OCI-M1 (cell line): ENCODE results near the gene CATSPER4.

ENCODE experiments used
- DNase-seq: peaks from one replicate; lab custom pipeline; 2025; lab: John Stamatoyannopoulos, UW

CATSPER4 gene

DNA sequence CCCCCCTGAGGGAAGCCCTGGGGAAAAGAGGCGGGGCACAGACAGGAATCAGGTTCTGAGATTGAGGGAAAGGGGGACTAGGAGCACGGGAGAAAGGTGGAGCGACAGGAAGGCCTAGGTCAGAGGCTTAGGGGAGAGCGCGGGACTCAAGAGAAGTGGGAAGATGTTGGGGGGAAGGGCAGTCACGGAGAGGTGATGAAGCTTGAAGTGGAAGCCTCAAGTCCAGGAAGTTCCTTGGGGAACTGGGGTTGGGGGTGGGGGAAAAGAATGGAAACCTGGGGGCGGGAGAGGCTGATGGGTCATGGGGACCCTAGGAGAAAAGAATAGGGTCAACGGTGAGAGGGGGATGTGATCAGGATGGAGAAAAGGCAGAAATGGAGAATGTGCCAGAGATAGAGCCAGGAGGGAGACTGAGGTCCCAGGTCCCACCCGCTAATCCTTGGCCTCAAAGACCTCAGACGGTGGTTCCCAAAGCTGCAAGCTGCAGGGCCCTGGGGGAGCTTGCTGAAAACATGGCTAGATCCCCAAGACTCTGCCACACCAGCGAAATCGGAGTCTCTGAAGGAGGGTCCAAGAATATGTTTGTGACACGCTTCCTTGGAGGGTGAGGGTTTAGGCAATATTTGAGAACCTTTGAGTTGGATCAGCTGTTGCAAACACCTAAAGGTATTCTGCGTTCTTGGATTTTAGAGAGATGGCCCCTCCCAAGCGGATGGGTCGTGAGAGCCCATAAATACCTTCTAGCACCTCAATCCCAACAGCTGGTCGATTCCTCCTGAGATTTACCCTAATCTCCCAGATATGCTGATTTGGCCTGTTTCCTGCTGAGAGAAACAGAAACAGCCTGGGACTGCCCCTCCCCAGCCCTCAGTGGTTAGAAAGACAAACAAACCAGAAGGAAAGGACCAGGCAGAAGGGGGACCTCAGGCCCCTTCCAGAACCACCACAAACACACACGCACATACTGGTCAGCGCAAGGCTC, 25.2 kb upstream of the CATSPER4 start:
- no peak for DNase-seq

DNA sequence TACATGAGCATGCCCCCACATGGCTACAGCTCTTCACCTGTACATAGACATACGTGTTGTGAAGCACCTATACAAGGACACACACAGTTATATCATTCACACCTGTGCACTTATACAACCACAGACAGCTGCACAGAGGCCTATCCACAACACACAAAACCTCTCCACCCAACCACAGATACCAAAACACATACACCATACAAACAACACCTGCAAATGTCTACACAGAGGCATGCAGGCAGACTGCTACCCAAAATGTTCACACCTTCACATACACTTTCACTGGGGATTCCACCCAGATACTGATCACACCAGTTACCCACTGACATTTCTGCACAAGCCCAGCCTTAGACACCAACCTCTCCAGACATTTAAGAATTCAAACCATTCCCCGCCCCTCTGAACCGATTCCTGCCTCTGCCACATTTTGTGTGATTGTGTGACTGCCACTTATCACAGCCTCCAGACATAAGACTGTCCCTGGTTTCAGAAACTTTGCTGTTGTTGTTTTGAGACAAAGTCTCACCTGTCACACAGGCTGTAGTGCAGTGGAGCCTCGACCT, 23.6 kb upstream of the CATSPER4 start:
- no peak for DNase-seq

DNA sequence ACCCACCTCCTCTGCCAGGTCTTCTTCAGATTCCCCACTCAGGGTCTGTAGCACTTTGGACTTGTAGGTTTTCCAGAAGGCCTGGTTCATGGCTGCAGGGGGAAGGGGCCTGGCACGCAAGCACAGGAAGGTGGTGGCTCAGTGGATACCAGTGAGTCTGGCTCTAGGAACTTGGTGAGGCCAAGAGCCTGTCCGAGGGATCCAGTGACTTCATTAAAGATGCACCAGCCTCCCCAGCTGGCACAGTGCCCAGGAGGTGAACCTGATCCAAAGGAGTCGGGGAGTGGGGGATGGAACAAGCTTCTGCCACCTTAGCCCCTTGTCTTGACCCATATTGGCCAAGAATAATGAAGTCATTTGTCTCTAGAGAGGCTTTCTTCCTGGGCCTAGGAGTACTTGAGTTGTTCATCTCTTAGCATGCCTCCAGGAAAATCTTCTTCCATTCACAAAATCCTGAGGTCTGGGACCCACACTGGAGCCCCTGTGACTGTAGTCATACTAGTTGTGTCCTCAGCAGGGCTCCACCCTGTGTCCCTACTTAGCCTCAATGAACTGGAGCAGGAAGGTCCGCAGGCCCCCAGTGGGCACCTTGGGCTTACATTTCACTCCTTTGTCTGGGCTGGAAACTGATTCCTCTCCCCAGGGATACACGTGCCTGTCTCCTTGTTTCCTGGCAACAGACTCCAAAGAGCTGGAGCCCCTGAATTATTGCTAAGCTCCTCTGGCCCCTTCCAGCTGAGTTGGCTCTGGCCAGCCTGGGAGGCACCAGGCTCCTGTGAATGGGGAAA, 21.8 kb upstream of the CATSPER4 start, which contains the start of gene C1orf232:
Gene C1orf232, minus strand, starts transcription at position 554 of the 788 bp plus-strand sequence. Its CDS starts 464 bp downstream, at position 90.
- no peak for DNase-seq

DNA sequence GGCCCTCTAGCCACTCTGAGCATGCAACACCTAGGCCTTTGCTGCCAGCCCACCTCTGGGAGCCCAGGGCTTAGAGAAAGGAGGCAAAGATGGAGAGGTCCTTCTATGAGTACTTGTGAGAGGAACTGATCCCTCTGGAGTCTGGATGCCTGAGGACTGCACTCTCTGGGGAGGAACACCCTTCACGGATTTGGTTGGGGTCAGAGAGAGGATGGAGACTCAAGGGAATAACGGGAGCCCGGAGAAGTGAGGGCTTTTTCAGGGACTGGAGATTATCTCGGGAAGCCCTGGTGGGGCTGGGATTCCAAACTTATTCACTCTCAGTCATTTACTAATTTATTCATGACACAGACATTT, 21.2 kb upstream of the CATSPER4 start:
- no peak for DNase-seq

DNA sequence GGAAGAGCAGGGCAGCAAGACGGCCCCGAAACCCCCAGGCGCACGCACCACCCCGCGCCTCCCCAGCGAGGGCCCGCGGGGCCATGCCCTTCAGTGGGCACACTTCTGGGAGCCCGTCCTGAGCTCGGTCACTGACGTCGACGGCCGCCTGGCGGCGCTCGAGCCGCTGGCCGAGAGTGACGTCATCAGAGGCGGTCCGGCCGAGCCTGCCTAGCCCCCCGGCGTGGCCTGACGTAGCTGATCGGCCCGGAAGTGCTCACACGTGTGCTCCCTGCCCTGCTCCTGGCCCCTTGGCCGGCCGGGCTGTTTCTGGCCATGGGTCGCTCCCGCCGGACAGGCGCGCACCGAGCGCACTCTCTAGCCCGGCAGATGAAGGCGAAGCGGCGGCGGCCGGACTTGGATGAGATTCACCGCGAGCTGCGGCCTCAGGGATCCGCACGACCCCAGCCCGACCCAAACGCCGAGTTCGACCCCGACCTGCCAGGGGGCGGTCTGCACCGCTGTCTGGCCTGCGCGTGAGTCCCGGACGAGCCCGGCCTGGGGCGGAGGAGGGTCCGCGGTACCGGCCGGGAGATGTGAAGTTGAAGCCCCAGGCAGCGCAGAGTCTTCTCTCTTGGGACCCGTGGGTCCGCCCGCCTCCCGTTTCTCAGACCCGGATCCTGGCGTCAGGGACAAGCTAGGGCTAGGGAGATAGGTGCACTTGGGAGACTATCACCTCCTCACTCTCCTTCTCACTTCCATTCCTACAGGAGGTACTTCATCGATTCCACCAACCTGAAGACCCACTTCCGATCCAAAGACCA, 20.5 kb upstream of the CATSPER4 start, which contains the start of gene ZNF593:
Gene ZNF593, plus strand, starts transcription at position 240 of the 803 bp plus-strand sequence. Its CDS starts 76 bp downstream, at position 316.
- DNase-seq: peak; percentile 96

DNA sequence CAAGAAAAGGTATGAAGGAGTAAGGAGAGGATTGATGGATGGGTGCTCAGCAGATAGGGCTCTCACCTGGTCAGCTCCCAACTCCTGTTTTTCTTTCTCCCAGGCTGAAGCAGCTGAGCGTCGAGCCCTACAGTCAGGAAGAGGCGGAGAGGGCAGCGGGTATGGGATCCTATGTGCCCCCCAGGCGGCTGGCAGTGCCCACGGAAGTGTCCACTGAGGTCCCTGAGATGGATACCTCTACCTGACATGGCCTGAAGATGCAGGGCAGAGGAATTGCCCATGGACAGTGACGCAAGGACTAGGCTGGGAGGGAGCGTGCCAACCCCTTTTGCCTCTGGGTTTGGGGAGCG, 20.0 kb upstream of the CATSPER4 start:
- no peak for DNase-seq

DNA sequence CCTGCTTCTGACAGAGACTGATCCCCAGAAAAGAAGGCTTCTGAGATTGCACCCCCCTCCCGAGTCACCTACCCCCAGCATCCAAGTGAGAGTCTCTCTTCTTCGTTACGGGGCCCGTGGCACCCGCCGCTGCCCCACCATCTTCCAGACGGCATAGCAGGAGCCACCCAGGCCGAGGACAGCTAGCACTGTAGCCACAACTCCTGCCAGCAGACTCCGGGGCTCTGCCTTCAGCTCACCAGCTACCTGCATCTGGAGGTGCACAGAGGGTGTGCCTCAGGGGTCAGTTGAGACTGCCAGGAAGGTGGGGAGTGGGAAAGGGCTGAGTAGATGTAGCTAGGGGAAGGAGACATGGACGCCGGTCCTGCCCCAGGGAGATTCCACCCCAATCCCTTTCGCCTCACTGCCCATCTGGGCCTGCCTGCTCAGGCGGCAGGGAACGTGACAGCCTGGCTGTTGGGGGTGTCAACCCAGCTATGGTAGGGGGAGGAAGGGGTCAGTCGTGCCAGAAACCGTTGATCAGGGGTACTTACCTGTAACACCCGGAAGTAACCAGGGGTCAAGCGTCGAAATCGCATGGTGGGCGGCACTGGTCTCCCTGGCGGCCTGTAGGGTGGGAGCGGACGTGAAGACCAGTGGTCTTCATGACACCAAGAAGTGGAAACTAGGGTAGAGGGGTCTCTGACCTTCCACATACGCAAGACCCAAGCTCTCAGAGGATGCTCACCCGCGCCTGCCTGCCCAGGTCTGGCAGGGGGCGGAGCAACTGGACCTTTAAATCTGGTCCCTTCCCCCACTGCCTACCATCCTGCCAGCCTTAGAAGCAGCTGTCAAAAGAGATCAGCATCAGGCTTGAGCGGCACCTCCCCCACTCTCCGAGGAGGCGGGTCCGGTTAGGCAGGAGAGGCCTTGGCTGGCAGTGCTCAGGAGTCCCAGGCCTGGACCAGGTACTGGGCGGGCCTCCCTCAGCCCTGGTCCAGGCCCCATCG, 19.0 kb upstream of the CATSPER4 start, which contains the start of gene ZNF593OS:
Gene ZNF593OS, minus strand, starts transcription at position 749 of the 989 bp plus-strand sequence. Its CDS starts 171 bp downstream, at position 578.
- no peak for DNase-seq

DNA sequence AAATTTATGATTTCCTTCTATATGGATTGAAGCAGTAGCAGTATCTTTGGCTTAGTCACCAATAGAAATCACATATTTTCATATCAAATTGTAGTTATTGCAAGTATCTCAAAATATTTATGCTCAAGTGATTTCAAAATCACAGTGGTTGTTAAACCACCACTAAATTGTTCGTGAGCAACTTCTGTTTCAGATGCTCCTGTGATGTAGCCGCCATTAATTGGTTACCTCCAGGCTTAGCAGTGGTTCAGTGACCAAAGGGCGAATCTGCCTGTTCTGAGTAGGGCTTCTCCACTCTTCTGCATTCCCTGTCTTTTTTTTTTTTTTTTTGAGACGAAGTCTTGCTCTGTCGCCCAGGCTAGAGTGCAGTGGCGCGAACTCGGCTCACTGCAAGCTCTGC, 15.1 kb upstream of the CATSPER4 start:
- DNase-seq: no peak

DNA sequence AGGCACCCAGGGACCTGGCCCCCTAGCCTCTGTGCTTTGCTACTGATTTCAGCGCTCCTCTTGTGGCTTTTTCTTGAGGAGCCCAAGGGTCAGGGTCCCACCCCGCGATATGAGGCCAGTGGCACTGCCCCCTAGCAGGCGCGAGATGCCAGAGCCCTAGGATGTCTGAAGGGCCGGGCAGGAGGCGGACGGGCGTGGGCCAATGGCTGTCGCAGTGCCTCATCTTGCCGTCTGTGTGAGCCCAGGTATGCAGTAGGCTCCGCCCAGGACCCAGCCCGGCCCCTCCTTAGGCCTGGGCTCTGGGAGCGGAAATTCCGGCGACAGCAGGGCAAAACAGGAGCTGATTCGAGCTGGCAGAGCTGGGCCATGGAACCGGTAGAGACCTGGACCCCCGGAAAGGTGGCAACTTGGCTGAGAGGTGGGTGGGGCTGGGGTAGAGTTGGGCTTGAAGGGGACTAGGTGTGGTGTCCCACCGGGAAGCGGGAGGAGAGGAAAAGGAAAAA, 13.2 kb upstream of the CATSPER4 start, which contains the start of gene CNKSR1:
Gene CNKSR1, plus strand, starts transcription at position 310 of the 503 bp plus-strand sequence. Its CDS starts 57 bp downstream, at position 367.
- no peak for DNase-seq

DNA sequence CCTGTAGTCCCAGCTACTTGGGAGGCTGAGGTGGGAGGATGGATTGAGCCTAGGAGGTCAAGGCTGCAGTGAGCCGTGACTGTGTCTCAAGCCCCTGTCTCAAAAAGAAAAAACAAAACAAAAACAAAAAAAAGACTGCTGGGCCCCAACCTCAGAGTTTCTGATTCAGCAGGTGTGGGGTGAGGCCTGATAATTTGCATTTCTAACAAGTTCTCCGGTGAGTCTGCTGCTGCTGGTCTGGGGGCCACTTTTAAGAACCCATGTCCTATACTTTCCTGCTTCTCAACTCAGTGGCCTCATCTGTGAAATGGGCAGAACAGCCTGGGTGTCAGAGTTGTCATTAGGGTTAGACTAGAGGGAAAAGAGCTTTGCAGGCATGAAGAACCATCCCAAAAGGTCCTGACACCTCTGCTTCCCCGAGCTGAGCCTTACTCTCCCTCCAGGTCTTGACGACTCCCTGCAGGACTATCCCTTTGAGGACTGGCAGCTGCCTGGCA, 10.3 kb upstream of the CATSPER4 start:
- no peak for DNase-seq

DNA sequence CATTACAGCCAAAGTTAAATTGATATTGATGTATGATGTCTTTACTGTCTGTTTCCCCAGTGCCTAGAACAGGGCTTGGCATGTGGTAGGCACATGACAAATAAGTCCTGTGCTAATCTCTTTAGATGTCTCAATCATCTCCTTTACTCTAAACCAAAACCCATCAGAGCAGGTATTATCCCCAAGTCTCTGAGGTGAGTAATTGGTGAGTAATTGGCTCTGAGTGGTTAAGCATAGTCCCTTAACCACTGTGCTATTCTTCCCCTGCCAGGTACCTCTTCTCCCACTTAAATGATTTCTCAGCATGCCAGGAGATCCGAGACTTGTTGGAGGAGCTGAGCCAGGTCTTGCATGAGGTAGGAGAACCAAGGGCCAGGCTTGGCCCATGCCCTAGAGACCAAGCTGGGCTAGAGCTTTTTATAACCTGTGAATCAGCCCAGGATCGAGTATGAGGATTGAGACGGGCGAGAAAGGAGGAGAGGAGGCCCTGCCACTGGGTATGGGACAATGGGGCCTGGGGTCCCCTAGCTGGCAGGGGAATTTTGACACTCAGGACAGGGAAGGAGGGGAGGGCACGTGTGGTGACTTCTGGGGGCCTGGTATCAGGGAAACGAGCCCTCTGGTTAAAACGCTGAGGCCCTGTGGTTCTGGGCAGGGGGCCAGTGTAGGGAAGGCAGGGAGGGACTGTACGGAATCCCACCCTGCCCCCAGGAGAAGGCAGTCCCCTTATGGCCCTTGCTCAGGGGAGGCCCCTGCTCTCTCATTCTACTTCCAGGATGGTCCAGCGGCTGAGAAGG, 8.6 kb upstream of the CATSPER4 start:
- no peak for DNase-seq

DNA sequence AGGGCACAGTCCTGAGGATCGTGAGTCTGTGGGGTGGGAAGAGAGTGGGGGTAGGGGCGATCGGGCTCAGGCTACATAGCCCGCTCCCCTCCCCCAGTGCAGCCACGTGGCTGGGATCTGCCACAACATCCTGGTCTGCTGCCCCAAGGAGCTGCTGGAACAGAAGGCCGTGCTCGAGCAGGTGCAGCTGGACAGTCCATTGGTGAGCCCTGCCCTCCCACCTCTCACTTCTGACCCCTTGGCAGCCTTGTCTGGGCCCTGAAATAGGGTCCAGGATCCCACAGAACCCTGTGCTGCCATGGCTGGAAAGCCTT, 8.1 kb upstream of the CATSPER4 start:
- no peak for DNase-seq

DNA sequence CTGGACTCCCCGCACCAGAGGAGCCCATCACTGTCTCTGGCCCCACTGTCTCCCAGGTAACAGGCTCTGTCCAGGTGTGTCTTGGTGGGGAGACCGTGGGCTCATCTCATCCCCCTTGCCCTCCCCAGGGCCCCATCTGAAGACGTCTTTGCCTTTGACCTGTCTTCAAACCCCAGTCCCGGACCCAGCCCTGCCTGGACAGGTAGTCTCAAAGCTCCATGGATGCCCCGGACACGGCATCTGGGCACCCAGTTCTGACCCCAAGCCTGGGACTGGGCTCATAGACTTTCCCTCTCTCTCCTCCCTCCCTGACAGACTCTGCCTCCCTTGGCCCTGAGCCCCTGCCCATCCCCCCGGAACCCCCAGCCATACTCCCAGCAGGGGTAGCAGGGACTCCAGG, 6.3 kb upstream of the CATSPER4 start:
- no peak for DNase-seq

DNA sequence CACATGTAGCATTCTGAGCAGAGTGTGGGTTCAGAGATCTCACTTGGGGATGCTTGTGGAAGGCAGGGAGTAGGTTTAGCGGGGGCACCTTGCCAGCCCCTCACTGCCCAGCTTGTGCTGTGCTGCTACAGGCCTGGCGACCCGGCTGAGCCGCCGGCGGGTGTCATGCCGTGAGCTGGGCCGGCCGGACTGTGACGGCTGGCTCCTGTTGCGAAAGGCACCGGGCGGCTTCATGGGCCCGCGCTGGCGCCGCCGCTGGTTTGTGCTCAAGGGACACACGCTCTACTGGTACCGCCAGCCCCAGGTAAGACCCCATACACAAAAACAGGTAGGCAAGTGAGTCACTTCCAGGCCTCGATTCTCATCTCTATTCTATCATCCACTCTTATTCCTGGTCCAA, 5.5 kb upstream of the CATSPER4 start:
- DNase-seq: no peak

DNA sequence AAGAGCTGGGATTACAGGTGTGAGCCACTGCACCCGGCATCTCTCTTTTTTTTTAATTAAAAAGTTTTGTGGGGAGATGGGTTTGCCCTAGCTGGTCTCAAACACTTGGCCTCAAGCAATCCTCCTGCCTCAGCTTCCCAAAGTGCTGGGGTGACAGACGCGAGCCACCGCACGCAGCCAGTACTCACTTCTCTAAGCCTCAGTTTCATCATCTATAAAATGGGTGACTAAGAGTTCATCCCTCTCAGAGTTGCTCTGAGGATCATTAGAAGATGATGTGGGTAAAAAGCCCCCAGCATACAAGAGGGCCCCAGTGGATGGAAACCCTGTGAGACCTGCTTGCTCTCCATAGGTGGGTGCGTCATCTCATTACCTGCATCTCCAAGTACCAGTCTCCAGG, 2.5 kb upstream of the CATSPER4 start:
- DNase-seq: no peak

DNA sequence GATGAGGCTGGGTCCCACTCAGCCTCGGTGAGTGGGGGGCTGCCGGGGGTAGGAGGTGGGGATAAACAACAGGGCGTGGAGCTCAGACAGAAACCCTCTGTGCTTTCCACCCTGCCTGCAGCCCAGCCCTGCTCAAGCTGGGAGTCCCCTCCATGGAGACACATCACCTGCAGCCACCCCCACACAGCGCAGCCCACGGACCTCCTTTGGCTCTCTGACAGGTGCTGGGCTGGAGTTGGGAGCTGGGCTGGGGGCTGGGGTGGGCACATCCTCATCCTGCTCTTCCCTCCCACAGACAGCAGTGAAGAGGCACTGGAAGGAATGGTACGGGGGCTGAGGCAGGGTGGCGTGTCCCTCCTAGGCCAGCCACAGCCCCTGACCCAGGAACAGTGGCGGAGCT, 1.9 kb upstream of the CATSPER4 start:
- no peak for DNase-seq

DNA sequence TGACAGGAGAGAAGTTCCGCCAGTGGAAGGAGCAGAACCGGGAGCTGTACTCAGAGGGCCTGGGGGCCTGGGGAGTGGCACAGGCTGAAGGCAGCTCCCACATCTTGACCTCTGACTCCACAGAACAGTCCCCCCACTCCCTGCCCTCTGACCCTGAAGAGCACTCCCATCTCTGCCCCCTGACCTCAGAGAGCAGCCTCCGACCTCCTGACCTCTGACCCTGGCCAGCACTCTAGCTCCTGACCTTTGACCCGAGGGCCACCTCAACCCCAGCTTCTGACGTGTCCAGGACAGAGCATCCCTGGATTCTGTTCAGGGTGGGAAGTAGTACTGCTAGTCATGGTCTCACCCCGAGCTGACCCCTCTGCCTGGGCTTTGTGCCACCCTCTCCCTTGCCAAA, 1.1 kb upstream of the CATSPER4 start:
- no peak for DNase-seq

DNA sequence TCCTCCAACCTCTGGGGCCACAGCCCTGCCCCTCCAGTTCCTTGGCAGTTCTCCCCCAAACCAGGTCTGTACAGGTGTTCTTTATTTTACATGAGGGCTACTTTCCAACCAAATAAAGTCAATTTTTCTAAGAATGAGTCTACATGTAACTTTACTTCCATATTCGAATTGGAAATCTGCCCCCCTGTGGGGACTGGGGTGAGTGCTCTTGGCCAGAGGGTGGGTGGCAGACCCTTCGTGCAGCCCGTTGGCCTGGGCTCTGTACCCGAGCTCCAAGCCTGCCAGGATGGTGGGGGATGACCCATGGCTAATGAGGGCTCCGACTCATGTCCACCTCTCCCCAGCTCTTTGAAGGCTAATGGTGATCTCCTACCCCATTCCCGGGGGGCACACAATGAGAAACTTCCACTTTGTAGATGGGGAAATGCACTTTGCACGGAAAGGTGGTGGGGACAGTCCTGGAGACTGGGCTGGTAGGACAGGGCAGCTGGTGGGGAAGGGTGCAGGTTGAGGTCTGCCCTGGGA, 589 bp upstream of the CATSPER4 start:
- peak; percentile 21 for DNase-seq

DNA sequence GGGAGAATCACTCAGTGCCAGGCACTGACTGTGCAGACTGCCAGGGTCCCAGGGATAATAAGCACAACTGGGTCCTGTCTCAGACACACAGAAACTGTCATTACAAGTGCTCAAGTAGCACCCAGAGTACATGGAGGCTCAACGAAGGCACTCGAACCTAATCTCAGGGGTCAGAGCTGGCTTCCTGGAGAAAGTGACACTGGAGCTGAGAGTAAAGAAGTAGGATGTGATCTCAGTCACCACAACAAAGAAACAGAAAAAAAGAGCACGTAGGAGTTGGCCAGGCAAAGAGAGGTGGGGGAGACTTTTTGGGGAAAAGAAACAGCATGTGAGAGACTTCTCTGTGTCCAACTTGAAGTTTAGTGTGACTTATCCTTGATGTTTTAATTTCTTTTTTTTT, 1.3 kb downstream of the CATSPER4 start:
- no peak for DNase-seq
